GM21723 (cell line): ENCODE data around the gene TMED5.
"Not testable (repeated sequence)": the region's sequence is repeated elsewhere in the genome, so short reads cannot be mapped to it uniquely, and the experiment has no call there.

Source experiments
- ATAC-seq: cut with Tn5 transposase; IDR thresholded peaks from one replicate; pipeline ENCODE4 v1.9.1; 2021; ENCODE audit warnings: mild to moderate bottlenecking, moderate library complexity; ENCODE audit not compliant: unreplicated experiment

The TMED5 gene

GRCh38 chr1:93172778-93173177, 7.4 kb downstream of the TMED5 start:
- no peak for ATAC-seq

GRCh38 chr1:93171549-93172034, 8.6 kb downstream of the TMED5 start:
- no peak for ATAC-seq

GRCh38 chr1:93170141-93170678, 10.0 kb downstream of the TMED5 start:
- not testable (repeated sequence) for ATAC-seq

DNA sequence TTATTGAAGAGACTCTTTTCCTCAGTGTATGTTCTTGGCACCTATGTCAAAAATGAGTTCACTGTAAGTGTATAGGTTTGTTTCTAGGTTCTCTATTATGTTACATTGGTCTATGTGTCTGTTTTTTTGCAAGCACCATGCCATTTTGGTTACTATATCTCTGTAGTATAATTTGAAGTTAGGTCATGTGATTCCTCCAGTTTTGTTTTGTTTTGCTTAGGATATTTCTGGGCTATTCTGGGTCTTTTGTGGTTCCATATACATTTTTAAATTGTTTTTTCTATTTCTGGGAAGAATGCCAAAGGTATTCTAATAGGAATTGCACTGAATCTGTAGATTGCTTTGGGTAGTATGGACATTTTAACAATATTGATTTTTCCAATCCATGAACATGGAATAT, 13.2 kb downstream of the TMED5 start:
- ATAC-seq: no peak

DNA sequence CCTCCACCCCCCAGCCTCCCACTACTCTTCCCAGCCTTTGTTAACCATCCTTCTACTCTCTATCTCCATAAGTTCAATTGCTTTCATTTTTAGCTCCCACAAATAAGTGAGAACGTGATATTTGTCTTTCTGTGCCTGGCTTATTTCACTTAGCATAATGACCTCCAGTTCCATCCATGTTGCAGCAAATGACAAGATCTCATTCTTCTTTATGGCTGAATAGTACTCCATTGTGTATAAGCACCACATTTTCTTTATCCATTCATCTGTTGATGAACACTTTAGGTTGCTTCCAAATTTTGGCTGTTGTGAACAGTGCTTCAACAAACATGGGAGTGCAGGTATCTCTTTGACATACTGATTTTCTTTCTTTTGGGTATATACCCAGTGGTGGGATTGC, 14.3 kb downstream of the TMED5 start:
- not testable (repeated sequence) for ATAC-seq

DNA sequence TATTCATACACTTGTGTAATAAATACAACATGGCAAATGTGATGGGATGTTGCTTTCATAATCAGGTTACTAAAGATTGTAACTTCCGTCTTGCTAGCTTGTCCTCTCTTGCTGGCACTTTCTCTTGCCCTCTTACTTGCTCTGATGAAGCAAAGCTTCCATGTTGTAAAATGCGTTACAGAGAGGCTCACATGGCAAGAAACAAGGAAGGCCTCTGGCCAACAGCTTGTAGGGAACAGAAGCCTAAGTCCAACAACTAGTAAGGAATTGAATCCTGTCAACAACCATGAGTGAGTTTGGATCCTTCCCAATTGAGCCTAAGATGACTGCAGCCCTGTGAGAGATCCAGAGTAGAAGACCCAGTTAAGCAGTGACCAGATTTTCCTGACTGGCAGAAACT, 15.4 kb downstream of the TMED5 start:
- ATAC-seq: no peak

DNA sequence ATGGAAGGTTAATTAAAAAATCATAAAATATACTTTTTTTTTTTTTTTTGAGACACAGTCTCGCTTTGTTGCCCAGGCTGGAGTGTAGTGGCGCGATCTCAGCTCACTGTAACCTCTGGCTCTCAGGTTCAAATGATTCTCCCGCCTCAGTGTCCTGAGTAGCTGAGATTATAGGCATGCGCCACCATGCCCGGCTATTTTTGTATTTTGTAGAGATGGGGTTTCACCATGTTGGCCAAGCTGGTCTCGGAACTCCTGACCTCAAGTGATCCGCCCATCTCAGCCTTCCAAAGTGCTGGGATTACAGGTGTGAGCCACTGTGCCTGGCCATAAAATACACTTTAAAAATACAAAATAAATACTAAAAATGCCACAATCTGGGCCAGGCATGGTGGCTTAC, 16.9 kb downstream of the TMED5 start:
- not testable (repeated sequence) for ATAC-seq

DNA sequence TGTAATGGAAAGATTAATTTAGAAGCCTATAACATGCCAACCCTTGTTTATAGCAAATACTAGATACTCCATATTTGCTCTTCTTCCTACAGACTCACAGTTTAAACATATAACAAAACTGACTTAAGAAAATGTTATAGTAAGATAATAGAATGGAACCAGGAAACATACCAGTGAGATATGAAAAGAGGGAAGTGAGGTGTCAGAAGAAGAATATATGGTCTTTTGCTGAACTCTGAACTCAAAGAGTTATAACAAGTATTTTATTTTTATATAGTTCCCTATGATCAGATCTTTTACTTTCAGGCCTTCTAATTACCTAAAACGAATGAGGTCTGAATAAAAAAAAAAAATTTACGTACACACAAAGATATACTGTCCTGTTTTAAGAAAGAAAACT, 20.9 kb downstream of the TMED5 start:
- no peak for ATAC-seq

DNA sequence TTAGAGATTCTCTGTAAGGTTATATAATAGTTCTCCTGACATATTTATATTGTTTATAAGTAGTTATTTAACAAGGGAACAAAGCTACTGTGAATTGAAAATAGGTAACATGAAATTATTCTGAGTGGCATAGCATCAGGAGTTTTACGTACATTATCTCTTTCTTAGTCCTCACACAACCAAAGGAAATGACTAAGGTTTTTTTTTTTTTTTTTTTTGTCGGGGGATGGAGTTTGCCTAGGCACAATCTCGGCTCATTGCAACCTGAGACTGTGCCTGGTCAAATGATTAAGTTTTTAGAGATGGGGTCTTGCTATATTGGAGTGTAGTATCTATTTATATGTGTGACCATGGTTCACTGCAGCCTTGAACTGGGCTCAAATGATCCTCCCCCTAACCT, 24.9 kb downstream of the TMED5 start:
- no peak for ATAC-seq

DNA sequence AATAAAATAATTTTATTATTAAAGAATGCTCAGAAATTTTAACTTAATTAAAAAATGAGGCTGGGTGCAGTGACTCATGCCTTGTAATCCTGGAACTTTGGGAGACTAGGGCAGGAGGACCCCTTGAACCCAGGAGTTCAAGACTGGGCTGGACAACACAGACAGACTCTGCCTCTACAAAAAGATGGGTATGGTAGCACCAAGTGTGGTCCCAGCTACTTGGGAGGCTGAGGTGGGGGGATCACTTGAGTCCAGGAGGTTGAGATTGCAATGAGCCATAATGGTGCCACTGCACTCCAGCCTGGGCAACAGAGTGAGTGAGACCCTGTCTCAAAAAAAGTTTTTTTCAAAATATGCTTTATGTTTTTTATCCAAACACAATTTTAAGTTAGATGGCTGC, 25.3 kb downstream of the TMED5 start:
- ATAC-seq: no peak

DNA sequence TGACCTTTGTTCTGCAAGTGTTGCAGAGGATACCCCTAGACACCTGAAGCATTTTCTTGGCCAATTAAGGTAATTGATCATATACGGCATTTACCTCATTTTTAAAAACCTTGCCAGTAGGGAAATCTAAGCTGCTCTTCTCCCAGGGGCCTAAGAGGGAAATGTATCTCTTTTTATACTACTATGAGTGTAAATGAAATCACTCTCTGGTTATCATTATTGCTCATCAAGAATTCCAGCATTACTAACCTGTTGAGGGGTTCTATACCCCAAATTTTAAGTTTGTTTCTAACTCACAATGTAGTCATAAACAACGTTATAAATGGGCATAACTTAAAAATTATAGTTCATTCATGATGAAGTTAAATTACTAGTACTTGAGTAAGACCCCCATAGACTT, 27.4 kb downstream of the TMED5 start:
- ATAC-seq: no peak

GRCh38 chr1:93151474-93151873, 28.7 kb downstream of the TMED5 start:
- no peak for ATAC-seq

DNA sequence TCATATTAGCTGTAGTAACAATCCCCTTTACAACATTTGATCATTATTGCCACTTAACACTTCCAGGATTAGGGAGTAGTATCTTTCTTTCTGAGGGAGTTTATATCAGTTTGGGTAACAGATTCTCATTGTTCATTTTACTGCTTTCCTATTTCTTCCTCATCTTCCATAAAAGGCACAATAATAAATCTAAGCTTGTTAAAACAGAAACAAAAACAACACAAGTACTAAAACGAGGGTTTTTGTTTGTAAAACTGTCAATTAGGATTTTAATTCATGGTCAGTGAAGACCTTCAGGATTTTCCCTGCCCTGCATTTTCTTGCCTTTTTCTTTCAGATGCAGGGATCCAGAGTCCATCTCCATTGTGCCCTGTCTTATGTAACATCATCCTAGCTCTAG, 29.5 kb downstream of the TMED5 start:
- ATAC-seq: no peak

GRCh38 chr1:93148001-93148400, 32.2 kb downstream of the TMED5 start:
- ATAC-seq: no peak

GRCh38 chr1:93143769-93144168, 36.4 kb downstream of the TMED5 start:
- no peak for ATAC-seq

DNA sequence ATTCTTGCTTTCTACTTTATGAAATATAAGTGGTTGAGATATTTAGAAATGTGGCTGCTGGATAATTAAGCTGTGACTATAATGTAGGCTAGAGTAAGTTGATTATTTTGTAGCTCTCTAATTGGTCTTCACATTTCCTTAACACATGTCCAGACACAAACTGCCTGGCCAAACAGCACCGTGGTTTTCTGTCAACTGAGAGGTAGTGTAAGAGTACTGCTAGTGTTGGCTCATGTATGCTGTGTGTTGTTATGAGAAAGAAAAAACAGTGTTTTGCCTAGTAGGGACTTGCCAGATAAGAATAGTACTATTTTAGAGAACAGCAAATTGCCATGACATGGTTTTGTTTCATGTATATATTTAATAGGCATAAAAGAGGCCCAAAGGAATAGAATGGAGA, 37.1 kb downstream of the TMED5 start:
- no peak for ATAC-seq

- ATAC-seq: no peak
Observed at GRCh38 chr1:93142161-93142560, 38.1 kb downstream of the TMED5 start.

GRCh38 chr1:93140106-93140505, 40.1 kb downstream of the TMED5 start:
- no peak for ATAC-seq

DNA sequence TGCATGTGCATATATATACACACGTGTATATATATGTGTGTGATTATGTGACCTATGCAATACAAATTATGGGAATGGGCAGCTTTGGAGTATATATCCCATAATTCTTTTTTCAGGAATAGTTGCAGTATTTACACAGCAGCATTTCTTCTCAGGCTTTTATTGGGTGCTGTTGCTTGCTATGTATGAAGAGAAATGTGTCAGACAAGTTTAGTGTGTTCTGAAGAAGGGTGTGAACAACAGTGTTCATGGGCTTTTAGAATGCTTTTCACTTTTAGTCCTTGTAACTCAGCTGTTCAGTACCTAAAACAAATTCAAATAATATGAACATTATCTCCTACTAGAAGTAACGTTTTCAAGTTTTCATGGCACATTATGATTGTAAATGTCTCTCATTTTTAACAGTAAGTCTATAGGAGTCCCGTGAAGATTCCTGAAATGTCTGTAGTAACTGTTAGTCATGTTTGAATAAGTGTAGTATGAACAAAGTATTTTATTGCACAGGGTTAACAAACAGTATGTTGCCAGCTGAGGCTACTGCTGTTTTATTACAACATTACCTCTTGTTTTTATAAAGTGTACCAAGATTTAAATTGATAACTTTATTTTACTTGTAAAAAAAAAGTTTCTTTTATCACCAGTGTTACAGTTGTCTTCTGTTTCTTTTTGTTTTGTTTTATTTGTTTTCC, 42.5 kb downstream of the TMED5 start:
- no peak for ATAC-seq

DNA sequence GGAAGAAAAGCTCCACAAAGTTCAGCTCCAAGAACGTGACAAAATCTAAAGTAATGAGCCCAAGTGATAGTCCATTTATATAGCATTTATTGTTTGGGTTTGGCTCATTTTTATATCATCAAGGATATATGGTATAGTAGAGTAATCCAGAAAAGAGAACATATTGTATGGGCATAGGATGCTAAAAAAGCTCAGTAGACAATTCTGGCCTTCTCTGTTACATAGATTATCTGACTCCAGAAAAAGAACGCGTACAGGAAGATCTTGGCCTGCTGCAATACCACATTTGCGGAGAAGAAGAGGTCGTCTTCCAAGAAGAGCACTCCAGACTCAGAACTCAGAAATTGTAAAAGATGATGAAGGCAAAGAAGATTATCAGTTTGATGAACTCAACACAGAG, 43.8 kb downstream of the TMED5 start:
- ATAC-seq: no peak

DNA sequence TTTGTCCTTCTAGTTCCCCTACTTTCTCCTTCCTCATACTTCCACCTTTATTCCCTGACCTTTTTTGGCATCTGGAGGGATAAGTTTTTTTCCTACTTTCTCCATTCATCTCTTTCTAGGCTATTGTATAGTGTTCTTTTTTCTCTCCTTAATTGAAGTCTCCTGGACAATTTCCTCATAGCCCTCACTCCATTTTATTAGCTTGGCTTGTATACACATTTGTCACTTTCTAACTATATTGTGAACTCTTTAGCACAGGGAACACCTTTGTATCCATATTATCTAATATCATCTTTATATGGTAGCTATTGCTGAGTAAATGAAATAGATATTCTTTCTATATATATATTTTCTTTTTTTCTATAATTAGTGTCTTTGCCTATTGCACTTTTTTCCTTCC, 47.6 kb downstream of the TMED5 start:
- ATAC-seq: no peak

- no peak for ATAC-seq
Observed at GRCh38 chr1:93129507-93130099, 50.6 kb downstream of the TMED5 start.
